SU-DHL-6 (cell line): ENCODE measurements around the gene UBE3B.

ENCODE experiments used
- H2AFZ ChIP-seq: fragments of 200-600 bp; sonication (generic); 2 replicates; pipeline ENCODE4 v1.6.1; 2014; ENCODE audit warnings: low read depth, mild to moderate bottlenecking, moderate library complexity, mixed read lengths, antibody characterized with exemption, low read length; ENCODE audit not compliant: severe bottlenecking
- H3F3A ChIP-seq: fragments of 200-600 bp; shearing (Covaris generic); 2 replicates; pipeline ENCODE4 v1.6.0; 2016; ENCODE audit warnings: antibody characterized with exemption, mild to moderate bottlenecking; ENCODE audit not compliant: insufficient read depth
- H3K27ac ChIP-seq: fragments of 200-600 bp; sonication (generic); 2 replicates; pipeline ENCODE4 v1.5.1; 2016; ENCODE audit warnings: low read depth, mild to moderate bottlenecking, low read length, moderate library complexity, mixed read lengths
- H3K27me3 ChIP-seq: fragments of 200-600 bp; sonication (generic), shearing (Covaris generic); 2 replicates; pipeline ENCODE4 v1.6.0; 2014; ENCODE audit warnings: mild to moderate bottlenecking, low read length
- H3K36me3 ChIP-seq: fragments of 200-600 bp; sonication (generic); 2 replicates; pipeline ENCODE4 v1.6.1; 2014; ENCODE audit warnings: mild to moderate bottlenecking, low read length, mixed read lengths
- H3K4me2 ChIP-seq: fragments of 300-600, 200-600 bp; shearing (Covaris generic), sonication (generic); 2 replicates; pipeline ENCODE4 v1.6.0; 2014; ENCODE audit warnings: low read length, low read depth, mild to moderate bottlenecking; ENCODE audit not compliant: poor library complexity, severe bottlenecking
- H3K4me3 ChIP-seq: fragments of 200-600 bp; sonication (generic); 2 replicates; pipeline ENCODE4 v1.5.1; 2014; ENCODE audit warnings: antibody characterized with exemption, low read length, mild to moderate bottlenecking, mixed read lengths; ENCODE audit not compliant: insufficient read depth, poor library complexity, severe bottlenecking
- H3K79me2 ChIP-seq: fragments of 200-600 bp; sonication (generic); 2 replicates; pipeline ENCODE4 v1.6.1; 2014; ENCODE audit warnings: mild to moderate bottlenecking, low read length, moderate library complexity; ENCODE audit not compliant: insufficient read depth
- H3K9ac ChIP-seq: fragments of 200-600 bp; sonication (generic); 2 replicates; pipeline ENCODE4 v1.7.0; 2014; ENCODE audit warnings: mild to moderate bottlenecking, low read length
- H3K9me2 ChIP-seq: fragments of 200-600 bp; sonication (generic); replicated peaks from 2 replicates; pipeline ENCODE4 v1.6.1; 2014; ENCODE audit warnings: low read length; ENCODE audit not compliant: insufficient read depth
- H3K9me3 ChIP-seq: fragments of 200-600 bp; sonication (generic); 2 replicates; pipeline ENCODE4 v1.6.1; 2014; ENCODE audit warnings: low read length, mixed read lengths; ENCODE audit not compliant: insufficient read depth
- H4K20me1 ChIP-seq: fragments of 200-600 bp; sonication (generic); 2 replicates; pipeline ENCODE4 v1.6.1; 2014; ENCODE audit warnings: low read depth, mild to moderate bottlenecking, antibody characterized with exemption, low read length, moderate library complexity, mixed read lengths
- EZH2phosphoT487 ChIP-seq: fragments of 200-600 bp; sonication (generic), shearing (Covaris generic); conservative IDR thresholded peaks from 2 replicates; pipeline ENCODE4 v1.6.1; 2018; ENCODE audit warnings: mild to moderate bottlenecking, antibody characterized with exemption, low read length, moderate library complexity, mixed read lengths
- TF ChIP-seq, protein P1 (sequence below): fragments of 200-600 bp; sonication (generic); IDR thresholded peaks from one replicate; pipeline ENCODE4 v1.5.1; 2017; ENCODE audit warnings: antibody characterized with exemption, mild to moderate bottlenecking, low read length, moderate library complexity; ENCODE audit not compliant: insufficient read depth, poor library complexity, severe bottlenecking

The UBE3B gene

DNA sequence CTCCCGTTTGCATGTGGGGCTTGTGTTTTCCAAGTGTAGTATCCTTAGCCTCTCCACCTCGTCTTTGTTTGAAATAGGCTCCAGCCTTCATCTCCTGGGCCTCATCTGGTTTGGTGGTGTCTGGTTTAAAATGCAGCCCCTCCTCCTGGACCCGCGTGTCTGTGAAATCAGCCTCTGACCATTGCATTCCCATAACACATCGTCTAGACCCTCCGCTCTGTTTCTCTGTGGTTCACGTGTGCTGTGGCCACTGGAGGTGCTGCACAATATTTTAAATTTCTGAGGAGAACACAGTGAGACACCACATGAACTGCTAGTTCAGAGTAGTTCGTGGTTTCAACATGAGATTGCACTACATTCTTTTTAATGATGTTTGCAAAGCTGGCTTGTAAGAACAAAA is 35.6 kb downstream of the UBE3B start:
- TF ChIP-seq, protein P1, sequence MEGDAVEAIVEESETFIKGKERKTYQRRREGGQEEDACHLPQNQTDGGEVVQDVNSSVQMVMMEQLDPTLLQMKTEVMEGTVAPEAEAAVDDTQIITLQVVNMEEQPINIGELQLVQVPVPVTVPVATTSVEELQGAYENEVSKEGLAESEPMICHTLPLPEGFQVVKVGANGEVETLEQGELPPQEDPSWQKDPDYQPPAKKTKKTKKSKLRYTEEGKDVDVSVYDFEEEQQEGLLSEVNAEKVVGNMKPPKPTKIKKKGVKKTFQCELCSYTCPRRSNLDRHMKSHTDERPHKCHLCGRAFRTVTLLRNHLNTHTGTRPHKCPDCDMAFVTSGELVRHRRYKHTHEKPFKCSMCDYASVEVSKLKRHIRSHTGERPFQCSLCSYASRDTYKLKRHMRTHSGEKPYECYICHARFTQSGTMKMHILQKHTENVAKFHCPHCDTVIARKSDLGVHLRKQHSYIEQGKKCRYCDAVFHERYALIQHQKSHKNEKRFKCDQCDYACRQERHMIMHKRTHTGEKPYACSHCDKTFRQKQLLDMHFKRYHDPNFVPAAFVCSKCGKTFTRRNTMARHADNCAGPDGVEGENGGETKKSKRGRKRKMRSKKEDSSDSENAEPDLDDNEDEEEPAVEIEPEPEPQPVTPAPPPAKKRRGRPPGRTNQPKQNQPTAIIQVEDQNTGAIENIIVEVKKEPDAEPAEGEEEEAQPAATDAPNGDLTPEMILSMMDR: no peak
- Histone ChIP-seq H3K36me3 (no peaks in the 10 kb centered on the region), H3F3A (no peaks in the 10 kb centered on the region), H3K4me3 (no peak overlapping the region), H3K9ac (no peak overlapping the region), H2AFZ (no peak overlapping the region), H3K27me3 (no peaks in the 10 kb centered on the region), H3K27ac (no peak overlapping the region), H3K9me3 (no peaks in the 10 kb centered on the region), H4K20me1 (no peaks in the 10 kb centered on the region), H3K79me2 (no peaks in the 10 kb centered on the region), H3K4me2 (no peak overlapping the region), H3K9me2 (no peaks in the 10 kb centered on the region)

DNA sequence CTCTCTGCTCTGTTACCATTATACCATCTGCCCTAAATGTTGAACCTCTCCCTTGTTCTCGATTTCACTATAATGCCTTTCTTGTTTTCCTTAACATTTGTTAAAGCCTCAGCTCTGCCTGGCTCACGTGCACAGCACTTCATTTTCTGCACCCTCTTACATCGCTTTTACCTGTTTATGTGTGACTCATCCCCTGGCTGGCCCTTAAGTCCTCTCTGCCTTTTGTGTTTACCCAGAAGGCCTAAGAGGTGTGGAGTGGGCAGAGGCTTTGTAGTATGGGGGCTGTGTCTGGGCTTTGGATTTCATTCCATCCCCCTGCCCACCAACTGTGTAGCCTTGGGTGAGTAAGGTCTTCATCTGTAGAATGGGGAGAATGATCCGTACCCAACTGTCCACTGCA is 36.5 kb downstream of the UBE3B start:
- Histone ChIP-seq H3K9me3 (no peaks in the 10 kb centered on the region), H3K27me3 (no peaks in the 10 kb centered on the region), H4K20me1 (no peaks in the 10 kb centered on the region), H2AFZ (no peak overlapping the region), H3K79me2 (no peaks in the 10 kb centered on the region), H3K36me3 (no peaks in the 10 kb centered on the region), H3K4me2 (no peak overlapping the region), H3K9ac (no peak overlapping the region), H3K27ac (no peak overlapping the region), H3F3A (no peaks in the 10 kb centered on the region), H3K9me2 (no peaks in the 10 kb centered on the region), H3K4me3 (no peak overlapping the region)
- TF ChIP-seq, protein P1: no peak
- no peak for TF ChIP-seq EZH2phosphoT487

DNA sequence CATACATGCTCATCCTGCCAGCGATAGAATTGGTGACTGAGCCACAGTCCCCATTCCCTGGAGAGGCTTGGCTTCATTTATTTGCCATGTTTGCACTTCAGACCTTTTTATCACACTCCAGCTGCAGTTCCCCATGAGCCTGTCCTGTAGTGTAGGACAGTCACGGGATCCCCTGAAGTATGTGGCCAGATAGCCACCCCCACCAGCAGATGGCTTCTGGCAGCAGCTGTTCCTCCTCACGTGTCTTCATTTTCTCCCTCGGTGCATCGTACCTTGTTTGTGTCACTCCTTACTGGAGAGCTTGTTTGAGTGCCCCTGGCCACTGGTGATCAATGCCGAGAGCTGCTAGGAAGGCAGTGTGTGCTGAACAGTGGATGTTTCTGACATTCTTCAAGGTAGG is 40.2 kb downstream of the UBE3B start:
- H3K36me3 ChIP-seq: no peaks in the 10 kb centered on the region
- no peak overlapping the region for H3K4me2 ChIP-seq
- H3K27ac ChIP-seq: no peak overlapping the region
- no peaks in the 10 kb centered on the region for H4K20me1 ChIP-seq
- H3K27me3 ChIP-seq: no peaks in the 10 kb centered on the region
- H2AFZ ChIP-seq: no peak overlapping the region
- no peak overlapping the region for H3K4me3 ChIP-seq
- no peak for TF ChIP-seq EZH2phosphoT487
- TF ChIP-seq, protein P1: no peak
- no peaks in the 10 kb centered on the region for H3K79me2 ChIP-seq
- no peaks in the 10 kb centered on the region for H3K9me3 ChIP-seq
- H3F3A ChIP-seq: no peaks in the 10 kb centered on the region
- no peaks in the 10 kb centered on the region for H3K9me2 ChIP-seq
- no peak overlapping the region for H3K9ac ChIP-seq
